ENCODE data around the gene RSPH3. TPM values are rescaled to one million over a fixed set of nuclear protein-coding genes. Genes with fewer than 3 reads are reported as not detected.

RSPH3 gene
- total and polyA plus RNA-seq, 10 of the 15 experiments (the other 5 are each of a cell fraction or from before 2014, with no cell fraction given), result 0.40 to 3.5 (median 1.4) TPM

GRCh38 chr6:159044899-159045727 is 45.1 kb upstream of the RSPH3 start, which contains the start of gene TAGAP (continued):
- TF ChIP-seq, protein P1, sequence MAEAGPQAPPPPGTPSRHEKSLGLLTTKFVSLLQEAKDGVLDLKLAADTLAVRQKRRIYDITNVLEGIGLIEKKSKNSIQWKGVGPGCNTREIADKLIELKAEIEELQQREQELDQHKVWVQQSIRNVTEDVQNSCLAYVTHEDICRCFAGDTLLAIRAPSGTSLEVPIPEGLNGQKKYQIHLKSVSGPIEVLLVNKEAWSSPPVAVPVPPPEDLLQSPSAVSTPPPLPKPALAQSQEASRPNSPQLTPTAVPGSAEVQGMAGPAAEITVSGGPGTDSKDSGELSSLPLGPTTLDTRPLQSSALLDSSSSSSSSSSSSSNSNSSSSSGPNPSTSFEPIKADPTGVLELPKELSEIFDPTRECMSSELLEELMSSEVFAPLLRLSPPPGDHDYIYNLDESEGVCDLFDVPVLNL (IDR thresholded peaks at IDR 0.05; ENCODE audit: low read depth, low read length), result no peak
- TF ChIP-seq TCF3 (IDR thresholded peaks at IDR 0.05; ENCODE audit: borderline replicate concordance, insufficient read depth, low read depth, low read length), result no peak
- TF ChIP-seq WRNIP1 (IDR thresholded peaks at IDR 0.05; ENCODE audit: borderline replicate concordance, low read depth, low read length), result no peak
- TF ChIP-seq, protein P2, sequence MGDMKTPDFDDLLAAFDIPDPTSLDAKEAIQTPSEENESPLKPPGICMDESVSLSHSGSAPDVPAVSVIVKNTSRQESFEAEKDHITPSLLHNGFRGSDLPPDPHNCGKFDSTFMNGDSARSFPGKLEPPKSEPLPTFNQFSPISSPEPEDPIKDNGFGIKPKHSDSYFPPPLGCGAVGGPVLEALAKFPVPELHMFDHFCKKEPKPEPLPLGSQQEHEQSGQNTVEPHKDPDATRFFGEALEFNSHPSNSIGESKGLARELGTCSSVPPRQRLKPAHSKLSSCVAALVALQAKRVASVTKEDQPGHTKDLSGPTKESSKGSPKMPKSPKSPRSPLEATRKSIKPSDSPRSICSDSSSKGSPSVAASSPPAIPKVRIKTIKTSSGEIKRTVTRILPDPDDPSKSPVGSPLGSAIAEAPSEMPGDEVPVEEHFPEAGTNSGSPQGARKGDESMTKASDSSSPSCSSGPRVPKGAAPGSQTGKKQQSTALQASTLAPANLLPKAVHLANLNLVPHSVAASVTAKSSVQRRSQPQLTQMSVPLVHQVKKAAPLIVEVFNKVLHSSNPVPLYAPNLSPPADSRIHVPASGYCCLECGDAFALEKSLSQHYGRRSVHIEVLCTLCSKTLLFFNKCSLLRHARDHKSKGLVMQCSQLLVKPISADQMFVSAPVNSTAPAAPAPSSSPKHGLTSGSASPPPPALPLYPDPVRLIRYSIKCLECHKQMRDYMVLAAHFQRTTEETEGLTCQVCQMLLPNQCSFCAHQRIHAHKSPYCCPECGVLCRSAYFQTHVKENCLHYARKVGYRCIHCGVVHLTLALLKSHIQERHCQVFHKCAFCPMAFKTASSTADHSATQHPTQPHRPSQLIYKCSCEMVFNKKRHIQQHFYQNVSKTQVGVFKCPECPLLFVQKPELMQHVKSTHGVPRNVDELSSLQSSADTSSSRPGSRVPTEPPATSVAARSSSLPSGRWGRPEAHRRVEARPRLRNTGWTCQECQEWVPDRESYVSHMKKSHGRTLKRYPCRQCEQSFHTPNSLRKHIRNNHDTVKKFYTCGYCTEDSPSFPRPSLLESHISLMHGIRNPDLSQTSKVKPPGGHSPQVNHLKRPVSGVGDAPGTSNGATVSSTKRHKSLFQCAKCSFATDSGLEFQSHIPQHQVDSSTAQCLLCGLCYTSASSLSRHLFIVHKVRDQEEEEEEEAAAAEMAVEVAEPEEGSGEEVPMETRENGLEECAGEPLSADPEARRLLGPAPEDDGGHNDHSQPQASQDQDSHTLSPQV (IDR thresholded peaks at IDR 0.05), result no peak
- TF ChIP-seq SIN3A (IDR thresholded peaks at IDR 0.05; ENCODE audit: low read depth, low read length), result no peak; the same call in 1 of the 2 replicates
- no peak; the same call in 1 of the 2 replicates for TF ChIP-seq NBN (IDR thresholded peaks at IDR 0.05)
- peak; percentile 81 for TF ChIP-seq SPI1 (IDR thresholded peaks at IDR 0.05; ENCODE audit: borderline replicate concordance, insufficient read depth, low read depth, low read length)
- no peak for TF ChIP-seq SMC3 (IDR thresholded peaks at IDR 0.05; ENCODE audit: borderline replicate concordance, low read length)
- no peak for TF ChIP-seq TARDBP (IDR thresholded peaks at IDR 0.05; ENCODE audit: borderline replicate concordance)
- TF ChIP-seq ATF3 (IDR thresholded peaks at IDR 0.05; ENCODE audit: borderline replicate concordance, extremely low read depth, low read depth, low read length), result no peak
- TF ChIP-seq, protein P3, sequence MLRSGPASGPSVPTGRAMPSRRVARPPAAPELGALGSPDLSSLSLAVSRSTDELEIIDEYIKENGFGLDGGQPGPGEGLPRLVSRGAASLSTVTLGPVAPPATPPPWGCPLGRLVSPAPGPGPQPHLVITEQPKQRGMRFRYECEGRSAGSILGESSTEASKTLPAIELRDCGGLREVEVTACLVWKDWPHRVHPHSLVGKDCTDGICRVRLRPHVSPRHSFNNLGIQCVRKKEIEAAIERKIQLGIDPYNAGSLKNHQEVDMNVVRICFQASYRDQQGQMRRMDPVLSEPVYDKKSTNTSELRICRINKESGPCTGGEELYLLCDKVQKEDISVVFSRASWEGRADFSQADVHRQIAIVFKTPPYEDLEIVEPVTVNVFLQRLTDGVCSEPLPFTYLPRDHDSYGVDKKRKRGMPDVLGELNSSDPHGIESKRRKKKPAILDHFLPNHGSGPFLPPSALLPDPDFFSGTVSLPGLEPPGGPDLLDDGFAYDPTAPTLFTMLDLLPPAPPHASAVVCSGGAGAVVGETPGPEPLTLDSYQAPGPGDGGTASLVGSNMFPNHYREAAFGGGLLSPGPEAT (IDR thresholded peaks at IDR 0.05; ENCODE audit: low read depth), result 0 out of 2 replicates have a peak, but pooled peaks have one; percentile 42
- peak; percentile 4; the same call in 1 of the 2 replicates for TF ChIP-seq RUNX3 (IDR thresholded peaks at IDR 0.05; ENCODE audit: low read length)
- TF ChIP-seq MEF2A (IDR thresholded peaks at IDR 0.05; ENCODE audit: insufficient read depth, low read depth, low read length), result no peak
- TF ChIP-seq PML (IDR thresholded peaks at IDR 0.05; ENCODE audit: low read length), result peak; percentile 63; the same call in 1 of the 2 replicates
- no peak for TF ChIP-seq NRF1 (conservative IDR thresholded peaks at IDR 0.05; ENCODE audit: low read depth, low read length)
- 0 out of 2 replicates have a peak, but pooled peaks have one; percentile 36 for TF ChIP-seq POLR2AphosphoS2 (IDR thresholded peaks at IDR 0.05; ENCODE audit: low read depth, low read length)
- TF ChIP-seq ZBED1 (IDR thresholded peaks at IDR 0.05; ENCODE audit: borderline replicate concordance), result peak; percentile 66; the same call in 1 of the 2 replicates
- TF ChIP-seq RCOR1 (conservative IDR thresholded peaks at IDR 0.05; ENCODE audit: low read depth, low read length), result no peak
- no peak for TF ChIP-seq SP1 (IDR thresholded peaks at IDR 0.05; ENCODE audit: low read depth, low read length)
- TF ChIP-seq GABPA (IDR thresholded peaks at IDR 0.05; ENCODE audit: low read depth), result peak; percentile 64
- peak; percentile 65; the same call in 1 of the 2 replicates for TF ChIP-seq TAF1 (IDR thresholded peaks at IDR 0.05; ENCODE audit: borderline replicate concordance, low read depth, low read length)
- peak; percentile 71; the same call in 1 of the 2 replicates for TF ChIP-seq EED (IDR thresholded peaks at IDR 0.05; ENCODE audit: low read depth)
- peak; percentile 47; the same call in 1 of the 2 replicates for TF ChIP-seq CREM (IDR thresholded peaks at IDR 0.05; ENCODE audit: low read depth)
- TF ChIP-seq CBX5 (IDR thresholded peaks at IDR 0.05; ENCODE audit: low read depth), result no peak

All from GM12878 (cell line).